Embryonic facial prominence (tissue), 1 donor: ENCODE measurements around the gene NDST1.

Source experiments
- DNase-seq: peaks from one replicate; pipeline ENCODE4 v3.0.0-alpha.2; 2016; ENCODE audit errors: extremely low spot score

Gene NDST1

DNA sequence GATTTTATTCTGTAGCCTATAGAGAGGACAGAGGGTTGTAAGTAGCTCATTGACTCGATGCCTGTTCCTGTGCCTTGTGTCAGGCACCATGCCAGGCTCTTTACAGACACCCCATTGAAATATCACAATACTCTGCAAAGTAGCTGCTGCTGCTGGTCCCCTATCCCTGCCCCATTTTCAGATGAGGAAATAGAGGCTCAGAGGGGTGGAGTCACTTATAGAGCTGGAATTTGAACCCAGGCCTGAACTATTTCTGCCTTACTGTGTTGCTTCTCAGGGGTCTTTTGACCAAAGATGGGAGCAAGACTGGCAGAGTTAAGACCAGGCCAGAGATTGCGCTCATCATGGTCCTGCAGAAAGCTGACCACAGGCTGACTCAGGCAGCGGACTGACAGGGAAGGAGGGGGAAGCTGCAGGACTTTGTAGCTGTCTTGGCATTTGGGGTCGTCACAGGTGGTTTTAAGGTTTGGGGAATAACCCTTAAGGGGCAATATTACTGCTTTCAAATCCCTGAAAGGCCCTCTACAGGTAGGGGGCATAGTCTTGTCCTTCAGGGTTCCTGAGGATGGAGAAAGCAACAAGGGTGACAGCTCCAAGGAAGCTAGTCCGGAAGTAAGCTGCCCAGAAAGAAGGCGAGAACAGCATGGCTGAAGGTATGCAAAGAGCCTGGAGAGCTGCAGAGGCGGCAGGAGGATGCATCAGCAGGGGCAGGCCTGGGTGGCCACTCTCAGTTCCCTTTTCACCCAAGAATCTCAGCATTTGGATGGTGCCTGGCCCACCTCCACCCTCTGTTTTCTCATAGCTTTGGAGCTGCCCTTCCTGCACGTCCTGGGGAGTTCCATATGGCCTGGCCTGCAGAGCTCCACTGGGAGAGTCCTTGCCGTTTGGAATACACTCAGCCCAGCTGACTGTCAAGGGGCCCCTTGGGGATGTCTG is 18.3 kb upstream of the NDST1 start:
- no peak for DNase-seq

DNA sequence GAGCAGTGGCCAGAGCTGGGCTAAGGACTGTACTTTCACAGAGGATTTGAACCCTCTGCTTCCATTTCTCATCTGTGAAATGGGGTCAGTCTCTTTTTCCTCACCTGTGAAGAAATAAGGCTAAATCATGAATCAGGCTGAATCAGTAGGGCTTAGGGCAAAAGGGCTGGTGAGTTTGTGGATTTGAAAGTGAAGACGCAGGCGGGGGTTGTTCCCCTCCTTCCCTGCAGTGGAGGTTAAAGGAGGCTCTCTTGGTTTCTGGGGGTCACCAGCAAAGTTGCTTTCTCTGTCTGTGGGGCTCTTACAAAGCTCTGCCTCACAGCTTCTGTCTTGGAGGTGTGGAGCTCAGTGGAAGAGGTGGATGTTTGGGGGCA is 17.6 kb upstream of the NDST1 start:
- DNase-seq = no peak

DNA sequence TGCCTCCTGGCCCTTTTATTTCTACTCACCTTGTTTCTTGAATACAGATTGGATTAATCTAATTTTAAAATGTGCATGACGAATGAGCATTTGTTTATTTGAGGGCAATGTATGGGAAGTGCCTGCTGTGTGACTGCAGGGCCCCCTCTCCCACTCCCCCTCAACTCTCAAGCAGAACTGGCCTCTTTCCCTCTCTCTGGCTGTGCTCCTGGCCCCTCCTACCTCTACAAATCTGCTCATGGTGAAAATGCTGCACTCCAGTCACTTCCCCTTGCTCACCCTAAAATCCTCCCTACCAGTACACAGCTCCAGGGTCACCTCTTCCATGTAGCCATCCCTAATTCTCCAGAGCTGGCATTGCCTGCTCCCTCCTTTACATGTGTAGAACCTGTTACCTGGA is 17.2 kb upstream of the NDST1 start:
- DNase-seq = no peak

DNA sequence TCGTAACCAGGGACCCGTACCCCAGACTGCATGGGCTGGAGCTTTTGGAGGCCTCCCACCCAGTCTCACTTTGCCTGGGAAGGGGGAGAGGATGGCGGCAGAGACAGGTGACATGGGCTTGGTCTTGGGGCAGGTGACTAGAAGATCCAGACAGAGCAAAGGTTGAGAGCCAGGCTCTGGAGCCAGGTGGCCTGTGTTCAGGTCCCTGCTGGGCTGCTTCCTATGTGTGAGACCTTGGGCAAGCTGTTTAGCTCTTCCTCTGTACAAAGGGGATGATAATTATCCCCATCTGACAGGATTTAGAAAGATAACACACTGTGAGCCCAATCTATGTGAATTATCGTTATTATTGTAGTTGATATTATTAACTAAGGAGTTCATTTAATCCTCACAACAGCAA is 16.1 kb upstream of the NDST1 start:
- DNase-seq = no peak

DNA sequence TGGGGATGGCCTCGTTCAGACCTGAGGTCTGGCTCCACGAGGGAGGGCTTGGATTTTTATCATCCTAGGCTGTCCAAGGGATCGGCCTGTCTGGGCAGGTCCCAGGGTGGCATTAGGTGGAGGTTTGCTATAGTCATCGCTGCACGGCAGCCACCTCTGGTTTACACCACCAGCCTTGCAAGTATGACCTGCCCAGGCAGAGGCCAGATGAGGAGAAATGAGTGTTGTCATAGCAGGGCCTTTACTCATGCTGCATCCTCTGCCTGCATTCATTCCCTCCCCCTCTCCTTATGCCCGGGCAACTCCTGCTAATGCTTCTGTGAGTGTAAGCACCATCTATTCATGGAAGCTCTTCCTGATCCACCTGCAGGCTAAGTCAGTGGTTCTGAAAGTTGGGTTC is 15.3 kb upstream of the NDST1 start:
- no peak for DNase-seq

DNA sequence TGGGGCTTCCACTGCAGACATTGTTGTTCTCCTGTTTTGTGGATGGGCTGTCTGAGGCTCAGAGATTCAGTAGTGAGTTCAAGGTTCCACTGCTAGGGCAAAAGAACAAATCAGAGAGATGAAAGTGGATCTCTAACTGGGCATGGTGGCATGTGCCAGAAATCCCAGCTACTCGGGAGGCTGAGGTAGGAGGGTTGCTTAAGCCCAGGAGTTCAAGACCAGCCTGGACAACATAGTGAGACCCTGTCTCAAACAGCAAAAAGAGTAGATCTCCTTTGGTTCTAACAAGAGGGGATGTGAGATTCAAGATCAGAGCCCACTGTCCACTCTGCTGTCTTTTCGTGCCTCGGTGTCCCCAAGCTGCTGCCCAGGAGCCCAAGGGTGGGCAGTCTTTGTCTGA is 11.8 kb upstream of the NDST1 start:
- DNase-seq = no peak

DNA sequence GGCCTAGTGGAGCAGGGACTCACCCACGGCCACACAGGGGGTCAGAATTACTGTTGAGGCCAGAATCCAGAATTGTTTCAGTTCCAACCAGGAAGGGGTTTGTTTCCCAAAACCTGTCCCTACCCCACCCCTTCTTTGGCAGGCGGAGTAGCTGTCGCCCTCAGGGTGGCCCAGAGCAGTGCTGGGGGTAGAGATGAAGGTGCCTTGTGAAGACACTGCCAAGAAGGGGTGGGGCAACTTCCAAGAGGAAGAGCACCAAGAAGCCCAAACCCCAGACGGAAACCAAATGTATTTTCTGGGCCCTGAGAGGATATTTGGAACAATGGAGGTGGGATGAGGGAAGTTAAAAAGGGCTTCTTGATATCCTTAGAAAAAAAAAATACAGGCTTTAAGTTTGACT is 11.4 kb upstream of the NDST1 start:
- DNase-seq = no peak

DNA sequence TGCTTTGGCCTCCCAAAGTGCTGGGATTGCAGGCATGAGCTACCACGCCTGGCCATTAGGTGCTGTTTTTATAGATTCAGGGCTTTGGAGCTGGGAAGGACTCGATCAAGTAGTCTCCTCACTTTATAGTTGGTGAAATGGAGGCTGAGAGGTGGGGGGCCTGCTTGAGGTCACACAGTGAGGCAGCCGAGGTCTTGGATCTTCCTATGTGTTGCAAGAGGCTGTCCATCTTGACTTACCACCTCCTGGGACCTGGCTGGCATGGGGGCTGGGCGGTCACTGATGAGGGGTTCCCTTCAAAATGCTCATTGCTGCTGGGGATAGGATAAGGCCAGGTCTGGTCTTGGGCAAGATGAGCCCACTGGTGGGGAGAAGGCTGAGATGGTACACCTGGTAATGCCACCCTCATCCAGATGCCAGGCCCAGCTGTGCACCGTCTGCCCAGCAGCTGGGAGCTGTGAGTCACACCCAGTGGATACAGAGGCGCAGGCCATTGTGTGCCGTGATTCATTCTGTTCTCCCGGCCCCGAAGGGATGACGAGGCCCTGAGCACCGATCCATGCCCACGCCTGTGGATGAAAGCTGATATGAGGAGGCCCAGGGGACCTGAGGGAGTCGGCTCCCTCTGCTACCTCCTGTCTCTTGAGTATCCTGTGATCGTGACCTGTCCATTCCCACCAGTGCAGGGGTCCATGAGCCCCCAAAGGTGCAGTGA is 10.5 kb upstream of the NDST1 start:
- DNase-seq = no peak

DNA sequence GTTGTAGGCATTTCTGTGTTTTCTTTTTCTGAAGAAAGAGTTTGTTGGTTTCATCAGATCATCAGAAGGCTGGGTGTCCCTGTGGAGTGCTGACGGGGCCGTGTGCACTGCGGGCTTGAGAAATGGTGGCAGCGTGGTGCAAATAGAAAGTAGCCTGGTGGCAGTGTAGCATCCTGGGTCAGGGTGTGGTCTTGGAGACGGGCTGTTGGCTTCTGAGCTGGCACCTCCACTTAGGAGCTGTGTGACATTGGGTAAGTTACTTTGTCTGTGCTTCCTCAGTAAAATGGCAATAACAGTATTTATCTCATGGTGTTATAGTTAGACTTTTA is 10.0 kb upstream of the NDST1 start:
- no peak for DNase-seq

DNA sequence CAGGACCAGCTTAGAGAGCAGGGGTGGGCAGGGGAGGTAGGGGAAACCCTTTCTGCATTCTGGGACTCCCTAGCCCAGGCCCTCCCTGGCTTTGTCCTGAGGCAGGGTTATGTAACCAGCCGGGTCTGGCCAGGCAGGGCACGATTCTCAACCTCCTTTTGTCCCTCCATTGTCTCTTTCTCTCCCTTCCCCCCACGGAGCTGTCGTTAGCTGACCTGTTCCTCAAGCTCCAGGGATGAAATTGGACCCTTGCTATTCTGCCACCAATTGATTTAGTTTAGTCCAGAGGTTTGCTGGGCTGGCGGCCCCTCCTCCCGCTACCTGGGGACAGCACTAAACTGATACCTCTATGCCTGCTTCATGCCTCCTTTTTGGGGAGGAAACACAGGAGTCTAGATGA is 9.4 kb upstream of the NDST1 start:
- no peak for DNase-seq

DNA sequence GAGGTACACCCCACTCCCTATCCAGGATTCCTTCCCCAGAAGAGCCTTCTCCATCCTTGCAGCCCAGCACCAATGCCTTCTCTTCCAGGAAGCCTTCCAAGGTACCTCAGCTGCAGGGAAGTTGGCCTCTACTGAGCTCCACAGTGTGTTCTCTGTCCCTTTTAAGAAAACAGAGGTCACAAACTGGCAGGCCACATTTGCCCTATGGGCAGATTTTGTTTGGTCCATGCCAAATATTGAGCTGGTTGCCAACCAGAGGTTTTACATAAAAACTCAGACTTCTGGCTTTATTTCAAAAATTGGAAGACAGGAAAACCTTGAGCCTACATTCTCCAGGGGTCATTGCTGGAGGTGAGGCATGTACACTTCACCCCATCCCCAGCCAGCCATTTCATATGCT is 9.0 kb upstream of the NDST1 start:
- no peak for DNase-seq

DNA sequence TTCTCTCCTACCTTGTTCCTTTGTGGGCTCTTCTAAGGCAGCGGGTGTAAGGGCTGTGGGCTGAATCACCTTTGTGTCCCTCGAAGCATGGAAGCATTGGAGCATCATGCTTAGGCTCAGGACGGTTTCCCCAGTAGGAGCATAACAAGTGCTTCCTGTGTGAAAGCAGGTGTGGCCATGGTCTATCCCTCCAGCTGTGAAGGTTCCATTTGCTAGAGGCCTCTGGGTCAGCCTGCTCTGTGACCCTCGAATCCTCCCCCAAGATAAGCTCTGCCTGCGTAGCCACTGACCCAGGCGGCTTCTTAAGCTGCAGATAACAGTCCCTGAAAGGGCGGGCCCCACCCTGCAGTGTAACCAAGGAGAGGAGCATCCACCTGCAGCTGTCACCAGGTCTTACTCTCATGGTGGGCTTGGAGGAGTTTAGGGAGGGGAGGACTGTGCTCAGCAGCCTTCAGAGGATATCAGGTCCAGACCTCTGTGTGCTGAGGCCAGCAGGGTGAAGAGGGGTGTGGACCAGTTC is 8.4 kb upstream of the NDST1 start:
- no peak for DNase-seq

DNA sequence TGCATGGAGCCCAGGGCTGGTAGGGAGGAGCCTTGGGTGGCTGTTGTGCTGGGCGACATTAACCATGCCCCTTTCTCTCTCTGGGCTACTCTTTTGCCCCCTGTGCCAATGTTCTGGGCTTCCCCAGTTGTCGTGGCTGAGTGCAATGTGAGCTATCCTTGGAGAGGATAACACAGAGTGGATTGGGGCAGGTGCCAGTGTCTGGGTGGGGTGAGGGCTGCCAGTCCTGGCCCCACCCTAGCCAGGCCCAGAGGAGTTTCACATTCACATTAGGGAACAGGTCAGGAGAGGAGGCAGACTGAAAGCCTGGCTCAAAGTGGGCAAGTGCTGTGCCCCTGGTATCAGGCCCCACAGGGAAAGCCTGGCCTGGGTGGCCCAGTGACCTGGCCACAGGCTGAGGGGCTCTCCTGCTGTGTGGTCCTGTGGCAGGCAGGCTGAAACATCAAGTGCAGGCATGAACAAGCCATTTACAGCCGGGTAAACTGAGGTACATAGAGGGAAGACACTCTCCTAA is 7.5 kb upstream of the NDST1 start:
- DNase-seq = no peak

DNA sequence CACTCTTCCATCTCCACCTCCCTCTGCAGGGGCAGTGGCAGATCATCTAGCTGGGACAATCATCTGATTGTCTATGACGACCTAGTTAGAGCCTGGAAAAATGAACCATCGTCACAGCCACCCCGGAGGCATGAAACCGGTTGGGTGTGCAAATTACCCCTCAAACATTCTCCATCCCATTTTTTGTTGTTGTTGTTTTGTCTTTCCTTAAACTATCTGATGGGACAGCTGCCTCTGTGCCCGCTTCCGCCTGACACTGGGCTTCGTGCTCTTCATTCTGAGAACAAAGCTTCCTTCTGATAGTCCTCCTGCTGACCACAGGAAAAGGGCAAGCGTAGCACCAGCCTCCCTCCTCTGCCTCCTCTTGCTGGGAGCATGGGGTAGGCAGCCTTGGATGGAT is 7.0 kb upstream of the NDST1 start:
- no peak for DNase-seq

DNA sequence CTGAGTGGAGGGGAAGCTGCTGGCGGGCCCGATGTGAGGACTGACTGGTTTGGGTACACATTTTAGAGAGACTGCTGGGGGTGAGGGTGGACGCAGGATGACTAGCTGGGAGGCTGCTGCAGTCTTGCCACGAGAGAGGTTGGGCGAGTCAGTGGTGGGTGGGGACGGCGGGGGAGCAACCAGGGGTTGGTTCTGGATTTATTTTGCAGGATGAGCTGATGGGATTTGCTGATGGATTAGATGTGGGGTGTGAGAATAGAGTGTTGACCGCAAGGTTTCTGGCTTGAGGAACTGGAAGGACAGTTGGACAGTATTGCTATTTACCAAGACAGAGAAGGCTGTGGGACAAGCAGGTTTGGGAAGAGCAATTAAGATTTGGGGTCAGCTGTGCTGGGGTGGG is 5.8 kb upstream of the NDST1 start:
- no peak for DNase-seq

DNA sequence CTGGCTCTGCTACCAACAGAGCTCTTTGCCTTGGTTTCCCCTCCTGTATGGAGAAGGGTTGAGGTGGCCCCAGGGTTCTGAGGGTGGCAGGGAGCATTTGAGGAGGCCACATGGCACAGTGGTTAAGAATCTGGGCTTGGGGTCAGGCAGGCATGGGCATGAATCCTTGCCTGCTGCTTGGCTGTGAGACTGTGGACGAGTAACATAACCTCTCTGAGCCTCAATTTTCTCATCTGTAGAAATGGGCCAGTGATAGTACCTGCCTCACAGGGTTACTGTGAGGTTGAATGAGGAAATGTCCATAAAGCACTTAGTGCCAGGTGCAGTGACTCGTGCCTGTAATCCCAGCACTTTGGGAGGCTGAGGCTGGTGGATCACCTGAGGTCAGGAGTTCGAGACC is 5.1 kb upstream of the NDST1 start:
- no peak for DNase-seq

DNA sequence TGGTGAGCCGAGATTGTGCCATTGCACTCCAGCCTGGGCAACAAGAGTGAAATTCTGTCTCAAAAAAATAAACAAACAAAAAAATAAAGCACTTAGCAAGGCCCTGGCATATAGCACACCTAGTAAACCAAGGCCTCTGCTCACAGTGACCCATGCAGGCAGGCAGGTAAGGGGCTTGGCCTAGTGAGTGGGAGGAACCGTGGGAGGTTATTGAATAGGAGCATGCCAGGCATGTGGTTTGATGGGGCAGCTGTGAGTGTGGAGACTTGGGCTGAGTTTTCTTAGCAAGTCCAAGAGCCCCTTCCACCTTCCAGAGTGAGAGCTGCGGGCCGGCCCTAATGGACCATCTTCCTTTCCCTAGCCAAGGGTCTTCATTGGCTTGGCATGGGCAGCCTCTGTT is 4.5 kb upstream of the NDST1 start:
- DNase-seq = no peak

DNA sequence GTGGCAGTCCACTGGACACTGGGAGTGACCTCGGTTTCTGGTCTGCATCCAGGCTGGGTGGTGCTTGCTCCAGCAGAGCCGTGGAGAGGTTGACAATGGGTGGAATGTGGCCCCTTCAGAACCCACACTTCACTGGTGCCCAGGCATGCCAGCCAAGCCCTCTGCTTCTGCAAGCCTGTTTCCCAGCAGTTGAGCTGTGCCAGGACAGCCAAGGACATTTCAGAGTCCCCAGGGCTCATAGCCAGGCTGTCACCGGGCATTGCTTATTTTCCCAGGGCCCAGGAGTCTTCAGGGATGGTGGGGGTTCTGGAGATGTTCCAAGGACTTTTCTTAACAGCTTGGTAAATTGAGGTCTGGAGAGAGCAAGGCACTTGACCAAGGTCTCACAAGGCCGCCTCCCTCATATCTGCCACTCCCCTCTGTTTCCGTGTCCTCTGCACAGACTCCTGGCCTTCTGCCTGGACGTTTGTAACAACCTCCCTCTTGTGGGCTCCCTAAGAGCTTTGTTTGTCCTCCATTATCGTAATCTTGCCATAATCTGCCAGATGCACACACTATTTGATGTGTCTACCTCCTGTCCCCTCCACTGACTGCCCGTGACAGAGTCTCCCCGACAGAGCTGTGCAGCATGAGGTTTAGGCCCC is 3.8 kb upstream of the NDST1 start:
- DNase-seq = no peak

DNA sequence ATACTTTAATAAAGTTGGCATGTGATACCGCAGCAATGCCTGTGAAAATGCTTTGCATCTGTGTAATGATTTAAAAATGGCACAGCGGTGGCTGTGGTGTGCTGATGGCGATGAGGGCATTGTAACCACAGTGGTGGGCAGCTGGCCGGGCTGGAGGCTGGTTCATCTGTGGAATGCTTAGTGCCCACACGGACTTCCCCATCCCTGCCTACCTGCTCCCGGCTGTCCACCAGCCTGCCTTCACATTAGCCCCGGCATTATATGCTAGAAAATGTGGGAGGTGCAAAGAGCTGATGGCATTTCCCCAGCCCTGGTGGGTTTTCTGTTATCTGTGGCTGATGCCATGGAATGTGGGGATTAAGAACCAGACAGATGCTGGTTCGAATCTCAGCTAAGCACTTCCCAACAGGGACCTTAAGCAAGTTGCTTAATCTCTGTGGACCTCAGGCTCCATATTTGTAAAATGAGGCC is 2.9 kb upstream of the NDST1 start:
- DNase-seq = no peak

DNA sequence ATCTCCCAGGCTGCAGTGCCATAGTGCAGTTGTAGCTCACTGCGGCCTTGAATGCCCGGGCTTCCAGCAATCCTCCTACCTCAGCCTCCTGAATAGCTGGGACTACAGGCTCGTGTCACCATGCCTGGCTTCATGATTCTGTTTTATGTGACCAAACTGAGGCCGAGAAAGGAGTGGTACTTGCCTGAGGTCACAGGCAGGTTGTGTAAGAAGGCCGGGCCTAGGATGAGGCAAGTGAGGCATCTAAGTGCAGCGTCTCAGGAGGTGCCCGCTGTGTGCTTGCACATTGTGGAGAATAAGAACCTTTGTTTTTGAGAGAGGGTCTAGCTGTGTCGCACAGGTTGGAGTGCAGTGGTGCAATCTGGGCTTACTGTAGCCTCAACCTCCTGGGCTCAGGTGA is 2.1 kb upstream of the NDST1 start:
- DNase-seq = no peak

DNA sequence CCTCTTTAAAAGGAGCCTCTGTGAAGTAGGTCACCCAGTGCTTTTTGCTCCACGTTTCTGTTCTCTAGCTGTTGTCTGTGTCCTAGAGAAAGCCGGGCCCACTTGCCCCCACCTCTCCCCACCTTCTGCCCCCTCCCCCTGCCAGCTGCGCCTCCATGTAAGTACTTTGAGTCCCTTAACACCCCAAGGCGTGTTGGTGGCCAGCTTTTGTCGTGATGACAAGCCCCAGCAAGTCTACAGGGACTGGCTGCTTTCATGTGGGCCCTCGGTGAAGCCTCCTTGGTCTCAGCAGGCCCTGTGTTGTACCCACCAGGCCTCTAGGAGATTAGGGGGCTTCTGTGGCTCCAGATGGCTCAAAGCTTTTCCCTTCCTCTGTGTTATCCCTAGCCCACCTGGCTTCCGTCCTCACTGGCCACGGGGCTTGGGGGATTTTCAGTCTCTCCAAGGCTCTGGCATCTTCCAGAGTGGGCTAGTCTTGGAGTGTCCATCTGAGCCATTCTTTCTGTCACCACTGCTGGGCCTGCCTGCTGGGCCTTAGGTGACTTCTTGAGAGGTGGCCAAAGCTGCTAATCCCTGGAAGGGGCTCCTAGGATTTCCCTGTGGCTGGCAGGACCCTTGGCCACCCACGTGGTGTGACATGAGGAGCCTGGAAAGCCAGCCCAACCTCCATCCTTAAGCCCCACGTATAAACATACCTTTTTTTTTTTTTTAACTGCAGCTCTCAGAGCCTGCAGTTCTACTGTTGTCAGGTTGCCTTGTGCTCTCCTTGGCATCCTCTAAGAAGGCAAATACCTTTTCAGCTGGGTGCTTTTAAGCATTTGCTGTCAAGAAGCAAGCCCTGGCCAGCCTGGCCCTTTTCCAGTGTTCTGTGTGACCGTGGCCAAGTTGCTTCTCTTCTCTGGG is 1.1 kb upstream of the NDST1 start:
- DNase-seq = no peak

DNA sequence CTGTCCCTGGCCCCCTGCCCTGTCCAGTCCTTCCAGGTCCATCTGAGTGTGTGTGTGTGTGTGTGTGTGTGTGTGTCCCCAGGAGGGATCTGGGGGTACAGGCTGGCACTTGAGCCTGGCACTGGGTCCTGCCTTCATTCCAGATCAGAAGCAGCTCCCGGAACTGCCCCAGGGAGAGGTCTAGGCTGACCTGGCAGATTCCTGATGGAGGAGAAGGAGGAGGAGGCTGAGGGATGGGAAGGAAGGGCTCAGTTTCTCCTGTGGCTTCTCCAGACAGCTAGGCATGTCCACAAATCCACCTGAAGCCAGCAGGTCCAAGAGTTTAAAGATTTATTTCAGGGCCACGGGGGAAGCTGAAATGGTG is 328 bp downstream of the NDST1 start:
- no peak for DNase-seq
